Caco-2 (cell line): Measurements from ENCODE around the gene FOXL3. TPM values are rescaled to one million over a fixed set of nuclear protein-coding genes. Genes with fewer than 3 reads are reported as not detected.

ENCODE experiments used
- BruUV-seq: library from RNA; stranded (reverse); fragments of 400-500 nt; replicated peaks from 2 replicates; lab custom pipeline; 2021; lab: Mats Ljungman, UMichigan
- CTCF ChIA-PET: fragments of 300-600 bp; sonication (Branson Sonifier 250); formaldehyde crosslinking; loops from one replicate; lab custom pipeline; 2022; ENCODE audit warnings: antibody characterized with exemption; lab: Charles Lee
- POLR2A ChIA-PET: fragments of 300-600 bp; sonication (Branson Sonifier 250); formaldehyde crosslinking; loops from one replicate; lab custom pipeline; 2022; ENCODE audit warnings: antibody characterized with exemption; lab: Charles Lee
- DNase-seq, 2 experiments: peaks; one replicate each; pipeline versions ENCODE4 v3.0.0 to v3.0.0-alpha.2; 2020 to 2022
- H3K27me3 ChIP-seq: replicated peaks from 2 replicates; pipeline ENCODE4 v1.6.0; 2011; ENCODE audit warnings: low read length; ENCODE audit not compliant: control insufficient read depth, insufficient read depth
- H3K36me3 ChIP-seq: 2 replicates; pipeline ENCODE4 v1.5.1; 2011; ENCODE audit warnings: low read length; ENCODE audit not compliant: control insufficient read depth, insufficient read depth
- H3K4me1 ChIP-seq: fragments of 250-450 bp; sonication (Bioruptor Pico); 2 replicates; pipeline ENCODE4 v1.5.1; 2020; ENCODE audit warnings: mild to moderate bottlenecking
- H3K4me3 ChIP-seq: 2 replicates; pipeline ENCODE4 v1.5.1; 2011; ENCODE audit warnings: low read depth, mild to moderate bottlenecking, control low read depth, low read length
- H3K9me3 ChIP-seq: fragments of 250-450 bp; sonication (Bioruptor Pico); 2 replicates; pipeline ENCODE4 v1.5.1; 2020; ENCODE audit warnings: mild to moderate bottlenecking, moderate library complexity
- H3K27ac Mint-ChIP-seq: one replicate; pipeline ENCODE4 v1.8.0; 2022; ENCODE audit warnings: mixed read lengths; ENCODE audit not compliant: unreplicated experiment
- H3K27me3 Mint-ChIP-seq: one replicate; pipeline ENCODE4 v1.8.0; 2022; ENCODE audit warnings: mixed read lengths; ENCODE audit not compliant: insufficient read depth, unreplicated experiment
- H3K36me3 Mint-ChIP-seq: one replicate; pipeline ENCODE4 v1.8.0; 2022; ENCODE audit warnings: mild to moderate bottlenecking, mixed read lengths; ENCODE audit not compliant: insufficient read depth, unreplicated experiment
- H3K4me1 Mint-ChIP-seq: one replicate; pipeline ENCODE4 v1.8.0; 2022; ENCODE audit warnings: low read depth, mixed read lengths; ENCODE audit not compliant: unreplicated experiment
- H3K4me3 Mint-ChIP-seq: one replicate; pipeline ENCODE4 v1.8.0; 2022; ENCODE audit warnings: mild to moderate bottlenecking, moderate library complexity, mixed read lengths; ENCODE audit not compliant: unreplicated experiment
- H3K9me3 Mint-ChIP-seq: one replicate; pipeline ENCODE4 v1.8.0; 2022; ENCODE audit warnings: mixed read lengths; ENCODE audit not compliant: unreplicated experiment
- CTCF ChIP-seq, 2 experiments: fragments of 200-600 bp in 1 of 2; IDR thresholded peaks; 1 replicate in 1 of 2; 2 replicates in 1 of 2; pipeline versions ENCODE4 v1.5.1 to v1.8.0; 2011 to 2022; ENCODE audit warnings: antibody characterized with exemption in 1 of 2, control low read depth in 1 of 2, inconsistent platforms in 1 of 2, low read depth in 1 of 2, low read length in 1 of 2, mild to moderate bottlenecking in 1 of 2, moderate library complexity in 1 of 2; ENCODE audit not compliant: insufficient read depth in 1 of 2, severe bottlenecking in 1 of 2, unreplicated experiment in 1 of 2
- intact Hi-C: fragments of 100-400 bp; cut with micrococcal nuclease; formaldehyde crosslinking; loops from one replicate; pipeline ENCODE4 v1.10.0; 2022; ENCODE audit not compliant: unreplicated experiment
- total RNA-seq: library from RNA; stranded (reverse); gene quantifications from 2 replicates; pipeline ENCODE4 v1.2.3, GENCODE V29; 2022

The FOXL3 gene
- total RNA-seq, 1 experiment from 2014 or later, result not detected

DNA sequence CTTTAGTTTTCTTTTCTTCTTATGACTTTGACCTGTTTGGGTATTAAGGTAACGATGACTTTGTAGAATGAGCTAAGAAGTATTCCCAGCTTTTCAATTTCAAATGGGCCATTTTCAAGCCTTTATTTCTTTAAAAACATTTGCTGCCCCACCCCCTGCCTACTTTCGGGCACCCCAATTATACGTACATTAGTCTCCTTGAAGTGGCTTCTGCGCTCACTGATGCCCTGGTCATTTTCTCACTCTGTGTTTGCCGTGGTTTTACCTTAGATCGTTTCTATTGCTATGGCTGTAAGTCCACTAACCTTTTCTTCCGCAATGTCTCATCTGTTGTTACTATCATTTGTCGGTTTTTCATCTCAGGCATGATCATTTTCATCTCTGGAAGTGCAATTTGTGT, 24.9 kb downstream of the FOXL3 start:
- H3K27ac Mint-ChIP-seq, result no peak overlapping the region
- H3K4me1 Mint-ChIP-seq, result peaks cover 42% of the 10 kb centered on the region
- no peaks in the 10 kb centered on the region for H3K27me3 ChIP-seq
- no peaks in the 10 kb centered on the region for H3K36me3 ChIP-seq
- peaks cover 48% of the 10 kb centered on the region for H3K4me1 ChIP-seq
- ChIA-PET CTCF (no interaction called here), POLR2A (no interaction called here)
- intact Hi-C loops, result no loop called here
- BruUV-seq, result no TSS peak
- no peak for DNase-seq
- no peak overlapping the region for H3K4me3 Mint-ChIP-seq
- H3K36me3 Mint-ChIP-seq, result peaks cover 6% of the 10 kb centered on the region
- TF ChIP-seq CTCF (IDR thresholded peaks at IDR 0.05; ENCODE audit: insufficient read depth in 1 of 2, low read depth in 1 of 2, low read length in 1 of 2, severe bottlenecking in 1 of 2, unreplicated experiment in 1 of 2), result no peak
- peaks cover 18% of the 10 kb centered on the region for H3K9me3 Mint-ChIP-seq
- 0 out of 2 replicates have a peak, but pooled peaks cover 18% of the 10 kb centered on the region for H3K9me3 ChIP-seq
- H3K4me3 ChIP-seq, result no peak overlapping the region
- H3K27me3 Mint-ChIP-seq, result no peaks in the 10 kb centered on the region

DNA sequence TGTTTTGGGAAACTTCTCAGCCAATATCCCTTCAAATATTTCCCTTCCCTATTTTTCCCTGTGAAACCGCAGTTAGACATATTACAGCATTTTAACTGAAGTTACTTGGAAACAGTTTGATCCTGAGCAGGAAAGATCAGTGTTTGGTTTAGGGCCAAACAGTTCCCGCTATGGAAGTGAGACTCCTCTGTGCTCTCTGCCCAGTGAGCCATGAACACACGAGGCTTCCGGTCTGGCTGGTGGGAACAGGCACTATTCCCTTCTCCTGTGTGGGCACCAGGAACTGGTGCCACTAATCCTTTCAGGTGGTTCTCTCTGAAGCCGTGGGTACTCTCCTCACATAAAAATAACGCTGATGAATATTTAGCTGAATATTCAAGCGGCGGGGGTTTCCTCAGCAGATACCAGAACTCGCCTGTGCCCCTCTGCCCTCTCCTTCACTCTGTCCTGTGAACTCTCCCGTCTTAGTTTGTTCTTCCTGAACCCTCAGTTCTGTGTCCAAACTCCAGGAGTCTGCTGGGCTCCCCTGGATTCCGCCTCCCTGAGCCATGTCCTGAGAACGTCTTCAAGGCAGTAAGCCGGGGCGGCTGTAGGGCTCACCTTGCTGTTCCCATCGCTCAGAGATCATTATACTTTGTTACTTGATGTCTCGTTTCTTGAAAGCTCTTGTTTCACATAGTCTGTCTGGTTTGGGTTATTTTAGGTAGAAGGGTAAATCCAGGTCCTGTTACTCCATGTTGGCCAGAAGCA, 25.7 kb downstream of the FOXL3 start:
- ChIA-PET CTCF (no interaction called here), POLR2A (no interaction called here)
- Histone ChIP-seq H3K36me3 (no peaks in the 10 kb centered on the region), H3K27me3 (no peaks in the 10 kb centered on the region), H3K4me1 (peaks cover 51% of the 10 kb centered on the region), H3K9me3 (0 out of 2 replicates have a peak, but pooled peaks cover 18% of the 10 kb centered on the region), H3K4me3 (no peak overlapping the region)
- H3K27me3 Mint-ChIP-seq, result no peaks in the 10 kb centered on the region
- peak overlapping the region; percentile 48 for H3K27ac Mint-ChIP-seq
- no peak for TF ChIP-seq CTCF (IDR thresholded peaks at IDR 0.05; ENCODE audit: insufficient read depth in 1 of 2, low read depth in 1 of 2, low read length in 1 of 2, severe bottlenecking in 1 of 2, unreplicated experiment in 1 of 2)
- intact Hi-C loops, result no loop called here
- H3K9me3 Mint-ChIP-seq, result peaks cover 18% of the 10 kb centered on the region
- no peak overlapping the region for H3K4me3 Mint-ChIP-seq
- no peak for DNase-seq
- no TSS peak for BruUV-seq
- peaks cover 42% of the 10 kb centered on the region for H3K4me1 Mint-ChIP-seq
- H3K36me3 Mint-ChIP-seq, result peaks cover 6% of the 10 kb centered on the region

GRCh38 chr7:317643-318405, 27.9 kb downstream of the FOXL3 start:
- Mint-ChIP-seq H3K4me1 (peaks cover 39% of the 10 kb centered on the region), H3K36me3 (peaks cover 6% of the 10 kb centered on the region), H3K27ac (peak overlapping the region; percentile 81), H3K9me3 (peaks cover 18% of the 10 kb centered on the region), H3K27me3 (no peaks in the 10 kb centered on the region), H3K4me3 (no peak overlapping the region)
- Histone ChIP-seq H3K9me3 (0 out of 2 replicates have a peak, but pooled peaks cover 18% of the 10 kb centered on the region), H3K4me3 (no peak overlapping the region), H3K36me3 (no peaks in the 10 kb centered on the region), H3K27me3 (no peaks in the 10 kb centered on the region), H3K4me1 (peaks cover 56% of the 10 kb centered on the region)
- TF ChIP-seq CTCF (IDR thresholded peaks at IDR 0.05; ENCODE audit: insufficient read depth in 1 of 2, low read depth in 1 of 2, low read length in 1 of 2, severe bottlenecking in 1 of 2, unreplicated experiment in 1 of 2), result no peak
- peak in 1 of 2 experiments; percentile 21 for DNase-seq
- intact Hi-C loops, result loop anchor here (2.0 kb wide), 1 partner anchor 33 kb away; no protein-coding TSS in a partner anchor
- ChIA-PET CTCF (interaction anchor here (1.0 to 1.6 kb wide), 3 partner anchors 9 to 186 kb away, joined by 3 to 7 read pairs (median 4); no protein-coding TSS in a partner anchor), POLR2A (interaction anchor here (0.6 to 1.5 kb wide), 2 partner anchors 186 to 494 kb away, joined by 4 to 11 read pairs; no protein-coding TSS in a partner anchor)
- BruUV-seq, result no TSS peak
